NCI-H460 (cell line): ENCODE results near the gene EPHB2. TPM values are rescaled to one million over a fixed set of nuclear protein-coding genes. Genes with fewer than 3 reads are reported as not detected.

Experiments used
- DNase-seq: peaks from one replicate; pipeline ENCODE4 v3.0.0-alpha.2; 2016; ENCODE audit warnings: low read depth; ENCODE audit errors: extremely low read depth
- total RNA-seq: library from RNA; depleted of rRNA; stranded (reverse); fragments of >200 nt; shearing (Covaris generic); gene quantifications from 2 replicates; pipeline ENCODE4 v1.2.3, GENCODE V29; 2014

The EPHB2 gene
- total RNA-seq, 1 experiment from 2014 or later = 0.20 TPM

GRCh38 chr1:22776035-22776613 is 65.5 kb downstream of the EPHB2 start:
- DNase-seq = no peak

DNA sequence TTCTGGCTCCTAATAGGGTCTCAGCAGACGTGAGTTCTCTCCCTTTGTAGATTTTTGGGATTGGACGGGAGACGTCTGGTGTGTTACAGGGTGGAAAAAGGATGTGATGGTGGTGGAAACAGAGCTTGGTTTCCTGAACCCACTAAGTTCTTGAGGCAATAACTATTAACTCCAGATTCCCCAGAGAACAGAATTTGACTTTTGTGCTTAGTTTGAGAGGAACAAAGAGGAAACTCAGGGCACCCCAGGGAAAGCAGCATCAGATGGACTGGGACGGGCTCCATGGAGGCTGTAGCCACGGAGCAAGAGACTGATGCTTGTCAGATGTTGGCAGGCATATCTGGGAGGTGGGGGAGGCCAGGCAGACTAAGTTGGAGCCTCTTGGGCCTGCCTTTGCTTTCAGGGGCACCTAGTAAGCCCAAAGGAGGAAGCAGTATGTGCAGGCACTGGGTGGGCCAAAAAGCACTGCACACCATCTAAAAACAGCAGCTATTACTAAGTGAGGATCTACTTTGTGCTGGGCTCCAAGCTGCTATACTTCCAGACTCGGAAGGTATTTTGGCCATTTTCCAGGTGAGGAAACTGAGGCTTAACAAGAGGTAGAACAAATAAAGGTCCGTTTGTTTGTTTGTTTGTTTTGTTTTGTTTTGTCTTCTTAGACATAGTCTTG is 66.9 kb downstream of the EPHB2 start:
- no peak for DNase-seq

DNA sequence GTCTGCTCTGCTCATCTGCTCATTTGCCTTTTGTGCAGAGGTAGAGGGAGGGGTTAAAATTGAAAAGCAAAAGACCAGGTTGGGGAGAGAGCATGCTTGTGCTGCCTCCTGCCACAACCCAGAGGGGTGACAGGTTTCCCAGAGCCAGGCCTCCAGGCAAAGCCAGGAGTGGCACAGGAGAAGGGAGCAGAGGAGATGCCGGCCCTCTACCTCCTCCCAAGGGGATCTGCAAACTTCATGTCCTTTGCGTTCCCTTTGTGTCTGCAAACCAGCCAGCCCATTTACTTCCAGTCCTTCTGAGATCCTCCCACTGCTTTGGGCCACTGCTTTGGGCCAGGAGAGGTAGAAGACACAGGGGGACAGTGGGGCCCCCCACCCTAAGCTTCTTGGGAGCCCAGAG is 67.8 kb downstream of the EPHB2 start:
- no peak for DNase-seq

- no peak for DNase-seq
These were observed 68.4 kb downstream of the EPHB2 start for GRCh38 chr1:22778862-22779520.

GRCh38 chr1:22780696-22781095 is 70.1 kb downstream of the EPHB2 start:
- no peak for DNase-seq

- DNase-seq = no peak
These were observed 70.8 kb downstream of the EPHB2 start for GRCh38 chr1:22781483-22781882.

- DNase-seq = no peak
These were observed 71.8 kb downstream of the EPHB2 start for GRCh38 chr1:22782406-22782805.

- no peak for DNase-seq
These were observed 73.7 kb downstream of the EPHB2 start for GRCh38 chr1:22784317-22784716.

GRCh38 chr1:22784737-22785136 is 74.1 kb downstream of the EPHB2 start:
- no peak for DNase-seq

- no peak for DNase-seq
These were observed 75.5 kb downstream of the EPHB2 start for GRCh38 chr1:22786101-22786500.

- DNase-seq = no peak
These were observed 76.3 kb downstream of the EPHB2 start for GRCh38 chr1:22786719-22787489.

DNA sequence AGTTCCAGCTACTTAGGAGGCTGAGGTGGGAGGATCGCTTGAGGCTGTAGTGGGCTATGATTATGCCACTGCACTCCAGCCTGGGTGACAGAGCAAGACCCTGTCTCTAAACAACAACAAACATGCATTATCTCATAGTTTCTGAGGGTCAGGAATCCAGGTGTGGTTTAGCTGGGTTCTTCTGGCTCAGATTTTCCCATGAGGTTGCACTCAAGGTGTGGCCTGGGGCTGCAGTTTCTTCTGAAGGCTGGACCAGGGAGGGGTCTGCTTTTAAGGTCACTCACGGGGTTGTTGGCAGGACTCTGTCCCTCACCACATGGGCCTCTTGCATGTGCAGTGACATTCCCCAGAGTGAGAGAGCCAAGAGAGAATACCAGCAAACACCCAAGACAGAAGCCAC is 77.0 kb downstream of the EPHB2 start:
- DNase-seq = no peak

DNA sequence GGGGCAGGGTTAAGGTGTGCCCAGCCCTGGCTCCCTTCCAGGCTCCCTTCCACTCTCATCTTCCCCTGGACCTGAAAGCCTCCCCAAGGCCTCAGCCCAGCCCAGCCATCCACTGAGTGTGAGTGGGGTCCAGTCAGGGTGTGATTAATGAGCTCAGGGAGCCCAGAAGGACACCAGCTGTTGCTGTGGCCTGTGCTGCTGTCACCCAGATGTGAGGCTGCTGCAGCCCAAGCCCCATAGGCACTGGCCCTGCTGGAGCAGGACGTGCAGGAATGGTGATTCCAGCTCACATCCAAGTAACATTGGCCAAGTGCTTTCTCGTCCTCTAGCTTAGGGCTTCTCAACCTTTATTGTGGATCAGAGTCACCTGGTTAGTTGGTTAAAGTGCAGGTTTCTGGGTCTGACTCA is 77.6 kb downstream of the EPHB2 start:
- DNase-seq = no peak

DNA sequence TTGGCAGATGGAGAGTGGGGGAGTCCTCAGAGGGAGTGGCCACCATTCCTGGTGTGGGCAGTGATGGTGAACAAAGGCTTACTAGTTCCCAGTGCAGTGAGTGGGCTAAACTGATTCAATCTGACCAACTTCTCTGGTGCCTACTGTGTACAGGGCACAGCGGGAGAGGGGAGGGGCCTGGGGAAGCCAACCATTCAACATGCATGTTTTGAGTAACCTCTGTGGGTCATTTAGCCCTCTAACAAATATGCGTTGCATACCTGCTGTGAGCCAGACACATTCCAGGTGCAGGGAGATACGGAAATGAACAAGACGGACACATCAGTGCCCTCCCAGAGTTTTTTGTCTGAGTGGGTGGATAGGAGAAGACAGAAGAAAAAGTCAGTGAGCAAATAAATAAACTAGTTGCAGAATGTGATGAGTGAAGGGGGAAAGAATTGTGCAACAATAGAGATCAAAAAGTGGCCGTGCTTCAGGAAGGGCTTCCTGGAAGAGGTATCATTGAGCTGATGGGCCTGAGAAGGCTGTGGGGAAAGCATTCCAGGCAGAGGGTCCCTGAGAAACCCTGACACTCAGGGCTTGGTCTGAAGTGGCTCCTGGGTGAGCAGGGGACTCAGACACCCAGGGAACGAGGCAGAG is 78.8 kb downstream of the EPHB2 start:
- no peak for DNase-seq

DNA sequence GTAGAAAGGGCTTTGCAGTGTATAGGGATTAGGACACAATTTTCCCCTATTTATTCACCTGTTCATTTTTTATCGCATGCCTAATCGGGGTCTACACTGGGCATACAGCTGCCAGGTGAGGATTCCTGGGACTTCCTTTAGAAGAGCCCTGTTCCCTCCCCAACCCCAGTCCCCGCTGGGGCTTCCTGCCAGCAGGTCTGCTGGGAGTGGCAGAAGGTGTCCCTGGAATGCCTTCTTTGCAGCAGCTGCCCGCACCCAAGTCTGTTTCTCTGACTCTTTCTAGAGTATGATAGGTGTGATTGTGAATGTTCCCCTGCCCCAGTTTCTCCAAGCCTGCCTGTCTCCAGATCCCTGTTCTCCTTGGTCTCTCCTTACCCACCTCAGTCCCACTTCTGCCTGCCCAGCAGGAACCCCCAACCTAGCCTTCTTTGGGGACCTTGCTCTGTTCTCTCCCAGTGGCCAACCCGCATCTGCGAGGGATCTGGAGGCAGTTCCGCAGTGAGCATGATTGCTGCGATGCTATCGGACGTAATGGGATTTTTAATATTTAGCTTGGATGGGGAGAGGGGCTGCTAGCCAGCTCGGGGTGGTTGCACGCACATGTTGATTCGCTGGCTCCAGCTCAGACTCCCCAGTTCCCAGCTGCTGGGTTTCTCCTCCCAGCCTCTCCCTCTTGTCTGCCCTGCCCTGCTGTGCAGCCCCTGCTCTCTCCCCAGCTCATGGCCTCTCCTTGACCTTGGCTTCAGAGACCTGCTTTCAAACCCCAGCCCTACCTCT is 79.8 kb downstream of the EPHB2 start:
- DNase-seq = no peak

DNA sequence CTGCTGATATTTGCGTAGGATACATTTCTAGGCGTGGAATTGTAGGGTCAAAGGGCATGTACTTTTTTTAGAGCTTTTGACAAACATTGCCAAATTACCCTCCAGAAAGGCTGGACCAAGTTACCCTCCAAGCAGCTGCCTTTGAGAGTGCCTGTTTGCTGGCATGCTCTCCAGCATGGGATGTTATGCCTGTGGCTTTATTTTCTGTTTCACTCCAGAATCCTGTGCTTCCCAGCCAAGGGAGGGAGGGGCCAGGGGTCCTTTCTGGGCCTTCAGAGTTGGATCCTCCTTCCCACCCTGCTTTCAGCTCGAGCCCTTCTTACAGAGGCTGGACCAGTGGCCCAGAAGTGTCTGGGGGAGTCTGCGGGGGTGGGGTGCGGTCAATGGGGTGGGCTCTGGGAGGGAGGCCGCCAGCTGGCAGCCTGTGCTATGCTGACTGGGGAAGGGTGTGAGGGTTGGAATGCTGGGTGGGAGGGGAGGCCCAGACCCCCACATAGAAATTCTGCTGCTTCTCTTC is 81.2 kb downstream of the EPHB2 start:
- DNase-seq = no peak

DNA sequence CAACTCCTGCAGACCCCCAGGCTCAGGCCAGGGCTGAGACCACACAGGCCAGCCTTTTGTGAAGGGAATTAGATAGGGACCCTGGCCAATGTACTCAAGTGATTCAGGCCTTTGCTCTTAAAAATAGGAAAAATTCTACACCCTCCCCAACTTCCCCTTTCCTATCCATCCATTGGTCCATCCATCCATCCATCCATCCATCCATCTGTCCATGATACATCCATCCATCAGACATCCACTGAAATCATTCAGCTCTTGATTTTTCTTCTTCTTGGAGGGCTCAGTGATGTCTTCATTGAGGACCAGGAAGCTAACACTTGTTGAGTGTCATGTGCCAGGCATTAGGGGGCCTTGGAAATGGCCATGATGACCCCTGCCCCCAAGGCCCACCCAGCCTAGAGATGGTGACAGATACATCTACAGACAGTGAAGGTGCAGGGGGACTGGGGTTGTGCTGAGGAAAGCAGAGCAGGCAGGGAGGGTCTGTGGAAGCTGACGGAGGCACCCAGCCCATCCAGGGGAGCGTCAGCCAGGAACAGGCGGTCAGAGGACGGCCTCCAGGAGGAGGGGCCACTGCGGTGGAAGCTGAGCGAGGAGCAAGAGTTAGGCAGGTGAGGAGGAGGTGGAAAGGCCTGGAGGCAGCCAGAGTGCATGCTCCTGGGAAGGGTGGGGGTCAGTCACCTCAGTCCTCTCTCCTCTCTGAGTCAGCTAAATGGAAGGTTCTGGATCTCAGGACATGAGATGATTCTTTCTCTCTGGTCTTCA is 81.9 kb downstream of the EPHB2 start:
- DNase-seq = no peak

DNA sequence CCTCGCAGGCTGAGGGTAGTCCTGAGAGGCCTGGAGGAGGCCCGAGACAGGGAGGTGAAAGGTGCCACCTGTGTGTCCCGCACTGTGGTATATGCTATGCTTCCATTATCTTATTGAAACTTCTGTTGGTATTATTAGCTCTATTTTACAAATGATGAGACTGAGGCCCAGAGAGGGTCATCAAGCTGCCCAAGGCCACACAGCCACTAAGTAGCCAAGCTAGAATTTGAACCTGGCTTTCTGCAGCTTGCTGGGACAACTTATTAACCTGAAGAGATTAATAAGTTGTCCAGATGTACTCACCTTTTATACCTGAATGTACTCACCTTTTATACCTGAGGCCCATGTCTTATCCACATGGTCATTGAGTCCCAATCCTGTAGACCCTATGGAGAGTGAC is 83.0 kb downstream of the EPHB2 start:
- no peak for DNase-seq

- DNase-seq = no peak
These were observed 84.2 kb downstream of the EPHB2 start for GRCh38 chr1:22794647-22795365.
